Hematopoietic multipotent progenitor cell treated with erythropoietin and hydrocortisone succinate and interleukin-3 and kit ligand, for 17 days (in vitro differentiated cells): ENCODE data around the gene ZBTB26.
"Not testable (repeated sequence)": the region's sequence is repeated elsewhere in the genome, so short reads cannot be mapped to it uniquely, and the experiment has no call there.

ENCODE experiments used
- DNase-seq: peaks from one replicate; pipeline ENCODE4 v3.0.0-alpha.2; 2015; ENCODE audit warnings: low spot score

ZBTB26 gene

GRCh38 chr9:122923947-122924346 lies 7.4 kb downstream of the ZBTB26 start:
- no peak for DNase-seq

- no peak for DNase-seq
Measured at GRCh38 chr9:122922713-122923112, 8.6 kb downstream of the ZBTB26 start.

DNA sequence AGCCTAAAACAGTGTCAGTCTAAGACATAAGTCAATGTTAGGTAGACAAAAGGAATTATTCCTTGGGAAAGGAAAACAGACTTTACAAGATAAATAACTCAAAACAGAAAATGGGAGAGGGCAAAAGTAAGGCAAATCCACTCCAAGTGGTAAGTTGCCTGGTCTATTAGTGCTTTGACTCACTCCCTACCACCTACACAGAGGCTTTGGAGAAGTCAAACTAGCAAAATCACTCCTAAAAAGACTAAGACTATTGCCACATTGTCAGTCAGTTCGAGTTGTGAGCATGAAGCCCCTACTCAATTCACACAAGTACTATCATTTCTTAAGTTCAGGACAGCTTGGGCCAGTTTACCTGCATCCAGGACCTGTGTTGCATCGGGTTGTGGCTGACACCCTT lies 13.0 kb downstream of the ZBTB26 start:
- DNase-seq, result no peak

- DNase-seq, result peak; percentile 66
Measured at GRCh38 chr9:122912964-122913673, 18.2 kb downstream of the ZBTB26 start, which contains the start of gene ZBTB6. TSS of gene ZBTB6 (minus strand) at chr9:122913323. CDS start at chr9:122912072, 1,251 bp downstream.

DNA sequence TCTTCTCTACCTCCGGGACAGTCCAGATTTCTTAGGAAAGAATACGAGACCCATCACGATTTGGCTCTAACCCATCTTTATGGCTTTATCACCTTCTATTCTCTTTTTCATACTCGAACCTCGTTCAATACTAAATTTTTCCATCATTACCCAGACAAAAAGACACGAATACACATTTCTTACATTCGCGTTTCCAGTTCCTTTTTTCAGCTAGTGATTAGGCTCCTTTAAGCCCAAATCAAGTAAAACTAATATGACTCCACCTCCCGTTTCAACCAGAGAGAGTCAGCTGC lies 18.7 kb downstream of the ZBTB26 start:
- no peak for DNase-seq

DNA sequence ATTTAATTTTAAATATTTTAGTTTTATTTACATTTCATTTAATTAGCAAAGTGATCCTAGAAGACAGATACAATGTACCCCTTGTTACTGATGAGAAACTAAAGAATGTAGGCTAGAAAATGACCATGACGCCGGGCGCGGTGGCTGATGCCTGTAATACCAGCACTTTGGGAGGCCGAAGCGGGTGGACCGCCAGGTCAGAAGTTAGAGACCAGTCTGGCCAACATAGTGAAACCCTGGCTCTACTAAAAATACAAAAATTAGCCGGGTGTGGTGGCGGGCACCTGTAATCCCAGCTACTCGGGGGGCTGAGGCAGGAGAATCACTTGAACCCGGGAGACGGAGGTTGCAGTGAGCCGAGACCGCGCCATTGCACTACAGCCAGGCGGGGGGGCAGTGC lies 25.2 kb downstream of the ZBTB26 start:
- DNase-seq, result not testable (repeated sequence)

DNA sequence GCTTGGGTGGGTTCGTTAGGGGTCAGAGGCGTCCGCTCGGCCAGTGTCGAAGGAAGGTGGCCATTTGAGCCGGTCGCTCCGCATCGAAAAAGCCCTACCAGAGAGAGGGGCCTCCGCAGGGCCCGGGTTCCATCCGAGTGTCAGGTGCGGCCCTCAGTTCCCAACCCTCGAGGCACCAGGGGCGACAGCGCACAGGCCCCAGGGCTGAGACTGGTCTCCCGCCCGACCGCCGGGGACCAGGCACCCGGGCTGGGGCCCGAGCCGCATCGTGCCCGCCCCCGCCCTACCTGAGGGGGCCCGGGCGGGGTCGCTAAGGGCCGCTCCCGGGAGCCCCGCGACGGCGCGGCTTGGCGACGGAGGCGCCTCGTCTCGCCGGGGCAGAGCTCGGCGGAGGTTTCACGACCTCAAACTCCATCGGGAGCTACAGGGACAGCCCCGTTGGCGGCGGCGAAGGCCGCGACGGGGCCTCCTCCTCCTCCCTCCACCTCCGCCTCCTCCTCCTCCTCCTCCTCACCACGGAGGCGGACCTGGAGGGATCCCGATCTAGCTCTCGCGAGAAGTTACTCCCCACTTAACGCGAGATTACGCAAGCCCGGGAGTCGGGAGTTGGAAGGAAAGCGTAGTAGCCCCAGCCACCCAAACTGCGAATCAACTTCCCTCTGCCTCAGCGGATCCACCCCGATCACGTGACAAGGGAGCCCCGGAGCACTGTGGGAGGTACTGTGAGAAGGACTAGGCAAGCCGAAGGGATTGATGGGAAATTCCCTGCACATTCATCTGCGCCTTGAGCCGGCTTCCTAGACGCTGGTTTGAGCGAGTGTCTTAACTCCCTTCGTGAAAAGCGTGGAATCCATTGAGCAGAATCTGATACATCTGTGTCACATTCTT lies 26.2 kb downstream of the ZBTB26 start, which contains the start of gene RC3H2:
TSS of gene RC3H2 (minus strand) at position 537 of the 888 bp plus-strand sequence. CDS start 7,850 bp downstream, outside the sequence.
- peak; percentile 100 for DNase-seq

- peak; percentile 57 for DNase-seq
Measured at GRCh38 chr9:122904466-122904822, 26.9 kb downstream of the ZBTB26 start.

GRCh38 chr9:122900791-122901190 lies 30.5 kb downstream of the ZBTB26 start:
- peak; percentile 20 for DNase-seq

GRCh38 chr9:122897969-122898368 lies 33.3 kb downstream of the ZBTB26 start:
- DNase-seq, result no peak

DNA sequence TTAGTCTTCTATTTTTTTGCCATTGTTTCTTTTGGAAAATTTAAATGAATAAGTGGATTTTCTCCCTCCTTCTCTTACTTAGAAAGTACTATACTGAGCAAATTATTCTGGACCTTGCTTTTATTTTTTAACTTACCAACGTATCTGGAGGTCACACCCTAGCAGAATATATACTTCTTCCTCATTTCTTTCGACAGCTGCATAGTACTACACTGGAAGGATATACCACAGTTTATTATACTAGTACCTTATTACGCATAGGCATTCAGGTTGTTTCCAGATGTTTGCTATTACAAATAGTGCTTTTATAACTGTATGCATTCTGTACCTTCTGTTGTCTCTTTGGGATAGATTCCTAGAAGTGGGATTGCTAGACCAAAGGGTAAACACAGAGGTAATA lies 42.8 kb downstream of the ZBTB26 start:
- no peak for DNase-seq

DNA sequence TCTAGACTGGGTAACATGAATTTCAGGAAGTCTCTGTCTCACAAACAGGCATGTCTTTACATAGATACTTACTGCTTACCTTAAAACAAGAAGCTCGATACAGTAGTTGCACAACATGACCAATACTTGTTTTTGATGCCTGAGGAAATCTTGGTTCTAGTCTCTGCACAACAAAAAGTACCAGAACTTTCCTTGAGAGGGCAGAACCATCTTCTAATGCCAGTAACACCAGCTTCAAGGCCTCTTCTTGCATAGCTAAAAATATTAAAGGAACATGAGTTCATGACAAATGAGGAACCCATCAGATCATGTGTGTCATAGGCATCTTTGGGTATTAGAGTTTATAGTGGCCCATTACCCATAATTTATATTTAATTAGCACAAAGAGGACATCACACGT lies 48.2 kb downstream of the ZBTB26 start:
- no peak for DNase-seq

GRCh38 chr9:122879443-122879842 lies 51.9 kb downstream of the ZBTB26 start:
- DNase-seq, result no peak

DNA sequence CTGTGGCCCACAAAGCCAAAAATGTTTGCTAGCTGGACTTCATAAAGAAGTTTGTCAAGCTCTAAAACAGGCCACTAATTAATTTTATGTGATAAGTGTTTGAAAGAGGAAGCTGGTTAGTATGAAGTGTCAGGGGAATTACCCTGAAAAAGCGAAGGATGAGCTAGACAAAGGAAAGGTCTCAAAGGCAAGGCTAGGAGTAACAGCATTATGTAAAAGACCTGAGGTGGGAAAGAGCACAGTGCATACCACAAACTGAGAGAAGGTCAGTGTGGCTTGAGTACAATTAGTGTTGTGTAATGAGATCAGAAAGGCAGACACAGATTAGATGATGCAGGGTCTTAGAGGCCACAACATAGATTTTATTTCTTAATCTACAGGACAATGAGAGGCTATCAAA lies 55.8 kb downstream of the ZBTB26 start:
- no peak for DNase-seq

- not testable (repeated sequence) for DNase-seq
Measured at GRCh38 chr9:122867276-122867675, 64.0 kb downstream of the ZBTB26 start.

DNA sequence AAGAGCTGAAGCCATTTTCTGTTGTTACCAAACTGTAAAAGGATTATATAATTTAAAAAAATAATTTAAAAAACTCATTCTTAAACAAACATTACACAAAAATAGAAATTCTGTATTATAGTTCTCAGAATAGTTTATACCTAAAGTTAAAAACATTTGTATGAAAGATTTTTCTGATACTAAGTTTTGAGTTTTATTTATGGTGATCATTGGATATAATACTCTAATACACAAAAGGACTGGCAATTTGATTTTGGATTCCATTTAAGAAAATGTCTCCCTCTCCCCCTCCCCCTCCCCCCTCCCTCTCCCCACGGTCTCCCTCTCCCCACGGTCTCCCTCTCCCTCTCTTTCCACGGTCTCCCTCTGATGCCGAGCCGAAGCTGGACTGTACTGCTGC lies 65.2 kb downstream of the ZBTB26 start:
- no peak for DNase-seq
